Measurements from ENCODE around the gene ADH1A. TPM values are rescaled to one million over a fixed set of nuclear protein-coding genes. Genes with fewer than 3 reads are reported as not detected.

ADH1A gene
- total and polyA plus RNA-seq, 2 of the 13 experiments (the other 11 are each of a cell fraction or from before 2014, with no cell fraction given), result 0.13 TPM; not detected in 1

GRCh38 chr4:99252746-99253145 lies 38.0 kb downstream of the ADH1A start (continued):
- TF ChIP-seq HMGA1 (CRISPR knock-in tag; conservative IDR thresholded peaks at IDR 0.05) (no peak), ZNF558 (CRISPR knock-in tag; IDR thresholded peaks at IDR 0.05; ENCODE audit: borderline replicate concordance) (no peak), ZNF276 (CRISPR knock-in tag; IDR thresholded peaks at IDR 0.05; ENCODE audit: low read depth) (no peak), ZNF800 (CRISPR knock-in tag; IDR thresholded peaks at IDR 0.05) (no peak), ZNF678 (CRISPR knock-in tag; IDR thresholded peaks at IDR 0.05) (no peak), ZNF781 (CRISPR knock-in tag; IDR thresholded peaks at IDR 0.05; ENCODE audit: borderline replicate concordance, not compliant biosample characterization) (no peak), BRD4 (CRISPR knock-in tag; IDR thresholded peaks at IDR 0.05) (no peak), ZNF574 (CRISPR knock-in tag; IDR thresholded peaks at IDR 0.05) (no peak)

Measured in HepG2 (cell line).